ENCODE results near the gene TPSG1.
A peak's percentile ranks its signal among the peaks of the same experiment; 100 is the strongest.
"Not testable (repeated sequence)": the region's sequence is repeated elsewhere in the genome, so short reads cannot be mapped to it uniquely, and the experiment has no call there.

Gene TPSG1

DNA sequence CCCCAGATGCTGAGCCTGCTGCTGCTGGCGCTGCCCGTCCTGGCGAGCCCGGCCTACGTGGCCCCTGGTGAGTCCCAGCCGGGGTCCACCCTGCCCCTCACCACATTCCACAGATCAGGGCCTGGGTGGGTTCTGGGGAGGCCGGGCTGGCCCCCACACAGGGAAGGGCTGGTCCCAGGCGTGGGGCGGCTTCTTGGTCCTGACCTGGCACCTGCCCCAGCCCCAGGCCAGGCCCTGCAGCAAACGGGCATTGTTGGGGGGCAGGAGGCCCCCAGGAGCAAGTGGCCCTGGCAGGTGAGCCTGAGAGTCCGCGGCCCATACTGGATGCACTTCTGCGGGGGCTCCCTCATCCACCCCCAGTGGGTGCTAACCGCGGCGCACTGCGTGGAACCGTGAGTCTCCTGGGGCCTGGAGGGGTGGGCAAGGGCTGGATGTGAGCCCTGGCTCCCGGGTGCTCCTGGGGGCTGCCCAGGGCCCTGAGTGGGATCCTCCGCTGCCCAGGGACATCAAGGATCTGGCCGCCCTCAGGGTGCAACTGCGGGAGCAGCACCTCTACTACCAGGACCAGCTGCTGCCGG is 31.3 kb upstream of the TPSG1 start:
- DNase-seq, result not testable (repeated sequence)

DNA sequence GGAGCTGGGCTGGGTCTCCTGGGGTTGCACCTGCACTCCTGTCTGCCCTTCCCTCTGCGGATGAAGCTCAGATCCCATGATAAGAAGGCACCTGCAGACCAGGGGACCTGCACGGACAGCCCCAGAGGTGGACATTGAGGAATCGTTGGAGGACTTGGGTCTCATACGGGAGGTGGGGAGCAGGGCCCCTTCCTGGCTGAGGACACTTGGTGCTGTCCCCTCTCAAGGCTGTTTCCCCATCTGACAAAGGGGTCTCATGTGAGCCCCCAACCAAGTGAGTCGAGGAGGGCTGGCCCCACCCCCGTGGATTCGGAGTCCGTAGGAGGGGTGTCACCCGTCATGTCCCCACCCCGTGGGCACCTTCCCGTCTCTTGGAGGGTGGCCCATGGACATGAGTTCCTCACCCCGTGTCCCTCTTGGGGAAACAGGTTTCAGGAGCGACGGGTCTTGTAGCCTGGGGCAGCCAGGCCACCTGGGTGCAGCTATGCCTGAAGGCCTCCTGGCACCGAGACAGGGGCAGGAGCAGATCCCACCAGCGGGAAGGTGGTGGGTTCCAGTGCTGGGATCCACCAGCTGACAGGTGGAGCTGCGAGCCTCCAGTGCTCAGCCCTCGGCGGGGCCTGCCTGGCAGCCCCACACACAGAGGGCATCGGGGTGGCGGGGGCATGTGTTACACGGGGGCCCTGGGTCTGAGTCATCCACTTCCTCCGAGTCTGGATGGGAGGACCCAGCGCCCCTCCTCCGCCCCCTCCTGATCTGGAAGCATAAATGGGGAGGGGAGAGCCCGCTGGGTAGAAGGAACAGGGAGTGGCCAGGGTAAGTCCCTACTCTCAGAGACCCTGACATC is 30.4 kb upstream of the TPSG1 start, which contains the start of gene TPSD1:
TPSD1 (plus strand) TSS at position 794 of the 847 bp plus-strand sequence. CDS start 212 bp downstream, outside the sequence.
- DNase-seq, result not testable (repeated sequence)

DNA sequence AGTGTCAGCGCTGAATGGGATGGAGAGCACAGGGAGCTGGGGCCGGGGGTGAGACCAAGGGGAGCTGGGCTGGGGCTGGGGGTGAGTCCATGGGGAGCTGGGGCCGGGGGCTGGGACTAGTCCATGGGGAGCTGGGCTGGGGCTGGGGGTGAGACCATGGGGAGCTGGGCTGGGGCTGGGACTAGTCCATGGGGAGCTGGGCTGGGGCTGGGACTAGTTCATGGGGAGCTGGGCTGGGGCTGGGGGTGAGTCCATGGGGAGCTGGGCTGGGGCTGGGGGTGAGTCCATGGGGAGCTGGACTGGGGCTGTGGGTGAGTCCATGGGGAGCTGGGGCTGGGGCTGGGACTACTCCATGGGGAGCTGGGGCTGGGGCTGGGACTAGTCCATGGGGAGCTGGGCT is 29.8 kb upstream of the TPSG1 start:
- not testable (repeated sequence) for DNase-seq

DNA sequence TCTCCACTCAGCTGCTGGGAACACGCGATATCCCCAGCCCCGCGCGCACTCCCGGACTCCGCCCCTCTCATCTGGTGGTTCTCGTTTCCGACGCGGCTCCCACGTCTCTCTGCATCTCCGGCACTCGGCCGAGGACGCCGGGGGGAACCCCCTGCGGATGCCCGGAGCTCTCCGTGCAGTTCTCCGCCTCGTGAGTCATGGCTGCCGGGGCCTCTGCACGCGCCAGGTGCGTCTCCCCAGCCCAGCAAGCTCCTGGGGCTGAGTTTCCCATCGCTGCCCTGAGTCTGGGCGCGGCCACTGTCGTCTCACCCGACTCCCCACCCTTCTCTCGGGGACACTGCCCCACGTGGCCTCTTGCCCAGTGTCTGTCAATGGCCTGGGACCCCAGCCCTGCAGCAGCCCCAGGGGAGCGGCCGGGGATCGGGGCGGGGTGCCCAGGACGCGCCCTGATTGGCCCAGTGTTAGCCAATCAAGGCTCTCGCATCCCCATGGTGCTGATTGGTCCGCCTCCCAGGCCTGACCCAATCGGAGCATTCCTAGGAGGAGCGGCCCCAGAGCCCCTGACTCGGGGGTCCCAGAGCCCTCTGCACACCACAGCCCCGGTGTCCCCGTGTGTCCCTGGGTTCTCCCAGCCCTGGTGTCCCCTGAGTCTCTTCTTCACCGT is 28.8 kb upstream of the TPSG1 start:
- DNase-seq, result not testable (repeated sequence)

DNA sequence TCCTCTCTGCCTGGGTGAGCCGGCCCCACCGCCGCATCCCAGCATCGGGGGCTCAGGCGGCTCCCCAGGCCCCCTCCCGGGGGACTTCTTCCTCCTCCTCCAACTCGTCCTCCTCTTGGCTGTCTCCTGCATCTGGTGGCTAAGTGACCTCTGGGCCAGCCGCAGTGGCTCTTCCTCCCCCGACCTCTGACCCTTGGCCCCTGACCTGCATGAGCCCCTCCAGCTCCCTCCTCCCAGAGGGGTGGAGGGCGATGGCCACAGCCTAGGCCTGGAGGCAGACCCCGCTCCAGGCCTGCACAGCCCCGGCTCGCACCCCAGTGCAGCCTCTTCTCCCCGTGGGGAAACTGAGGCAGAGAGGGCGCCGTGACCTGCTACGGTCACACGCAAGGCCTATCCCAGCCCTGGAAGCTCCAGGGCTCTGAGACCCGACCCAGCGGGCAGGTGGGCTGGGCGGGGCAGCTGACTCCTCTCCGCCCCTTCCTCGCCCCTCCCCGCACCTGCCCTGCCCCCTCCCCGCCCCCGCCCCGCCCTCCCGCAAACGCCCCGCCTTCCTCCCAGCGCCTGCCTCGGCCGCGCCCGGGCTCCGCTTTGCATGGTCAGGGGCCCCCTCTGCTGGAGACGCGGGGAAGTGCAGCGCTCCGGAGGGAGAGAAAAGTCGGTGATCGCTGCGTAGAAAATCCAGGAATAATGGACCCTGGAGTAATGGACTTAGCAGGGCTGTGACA is 24.1 kb upstream of the TPSG1 start:
- DNase-seq, result not testable (repeated sequence)

DNA sequence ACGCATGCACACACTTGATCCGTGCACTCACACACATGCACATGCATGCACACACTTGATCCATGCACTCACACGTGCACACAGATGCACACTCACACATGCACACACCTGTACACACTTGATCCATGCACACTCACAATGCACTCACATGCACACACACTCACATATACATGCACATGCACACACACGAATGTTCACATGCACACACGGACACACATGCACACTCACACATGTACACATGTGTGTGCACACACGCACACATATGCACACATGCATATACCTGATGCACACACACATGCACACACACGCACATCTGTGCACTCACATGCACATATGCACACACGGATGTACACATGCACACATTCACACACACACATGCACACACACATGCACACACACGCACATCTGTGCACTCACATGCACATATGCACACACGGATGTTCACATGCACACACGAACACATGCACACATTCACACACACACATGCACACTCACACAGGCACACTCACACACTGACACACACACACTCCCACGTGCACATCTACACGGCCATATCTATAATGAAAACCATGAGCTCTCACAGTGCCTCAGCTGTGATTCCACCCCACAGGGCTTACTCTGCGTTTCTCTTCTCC is 23.0 kb upstream of the TPSG1 start:
- not testable (repeated sequence) for DNase-seq

DNA sequence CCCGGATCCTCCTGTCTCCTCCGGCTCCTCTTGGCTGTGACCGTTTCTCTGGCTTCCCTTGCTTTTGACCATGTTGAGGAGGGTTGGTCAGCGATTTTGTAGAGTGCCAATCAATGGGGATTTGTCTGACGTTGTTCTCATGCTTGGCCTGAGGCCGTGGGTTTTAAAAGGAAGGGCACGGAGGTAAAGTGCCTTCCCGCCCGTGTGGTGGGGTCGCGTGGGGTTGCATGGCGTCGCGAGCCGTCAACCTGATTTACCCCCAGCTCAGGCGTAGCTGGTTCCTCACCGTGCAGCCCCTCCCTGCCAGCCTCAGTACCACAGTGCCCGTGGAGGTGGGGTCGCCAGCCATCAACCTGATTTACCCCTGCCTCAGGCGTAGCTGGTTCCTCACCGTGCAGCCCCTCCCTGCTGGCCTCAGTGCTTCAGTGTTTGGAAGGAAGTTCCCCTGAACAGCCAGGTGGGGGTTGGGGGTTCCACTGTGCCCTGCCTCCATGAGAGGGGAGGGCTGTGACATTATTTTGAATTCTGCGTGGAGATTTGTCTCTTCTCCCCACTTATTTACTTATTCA is 20.5 kb upstream of the TPSG1 start:
- DNase-seq, result peak; percentile 46

DNA sequence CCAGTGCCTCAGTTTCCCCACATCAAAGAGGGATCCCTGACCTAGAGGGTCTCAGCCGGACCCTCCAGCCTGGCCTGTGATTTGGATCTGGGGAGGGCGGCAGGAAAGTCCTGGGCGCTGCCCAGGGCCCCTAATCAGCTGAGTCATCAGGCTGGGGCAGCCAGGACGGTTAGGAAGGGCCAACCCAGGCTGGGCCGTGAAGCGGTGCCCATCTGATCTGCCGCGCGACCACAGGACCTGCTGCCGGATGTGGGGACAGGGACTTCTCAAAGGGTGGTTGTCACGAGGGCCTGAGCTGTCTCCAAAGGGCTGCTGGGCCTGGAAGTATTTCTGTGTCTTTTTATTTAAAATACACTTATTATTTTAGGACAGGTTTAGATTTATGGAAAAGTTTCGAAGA is 19.8 kb upstream of the TPSG1 start:
- peak; percentile 49 for DNase-seq

DNA sequence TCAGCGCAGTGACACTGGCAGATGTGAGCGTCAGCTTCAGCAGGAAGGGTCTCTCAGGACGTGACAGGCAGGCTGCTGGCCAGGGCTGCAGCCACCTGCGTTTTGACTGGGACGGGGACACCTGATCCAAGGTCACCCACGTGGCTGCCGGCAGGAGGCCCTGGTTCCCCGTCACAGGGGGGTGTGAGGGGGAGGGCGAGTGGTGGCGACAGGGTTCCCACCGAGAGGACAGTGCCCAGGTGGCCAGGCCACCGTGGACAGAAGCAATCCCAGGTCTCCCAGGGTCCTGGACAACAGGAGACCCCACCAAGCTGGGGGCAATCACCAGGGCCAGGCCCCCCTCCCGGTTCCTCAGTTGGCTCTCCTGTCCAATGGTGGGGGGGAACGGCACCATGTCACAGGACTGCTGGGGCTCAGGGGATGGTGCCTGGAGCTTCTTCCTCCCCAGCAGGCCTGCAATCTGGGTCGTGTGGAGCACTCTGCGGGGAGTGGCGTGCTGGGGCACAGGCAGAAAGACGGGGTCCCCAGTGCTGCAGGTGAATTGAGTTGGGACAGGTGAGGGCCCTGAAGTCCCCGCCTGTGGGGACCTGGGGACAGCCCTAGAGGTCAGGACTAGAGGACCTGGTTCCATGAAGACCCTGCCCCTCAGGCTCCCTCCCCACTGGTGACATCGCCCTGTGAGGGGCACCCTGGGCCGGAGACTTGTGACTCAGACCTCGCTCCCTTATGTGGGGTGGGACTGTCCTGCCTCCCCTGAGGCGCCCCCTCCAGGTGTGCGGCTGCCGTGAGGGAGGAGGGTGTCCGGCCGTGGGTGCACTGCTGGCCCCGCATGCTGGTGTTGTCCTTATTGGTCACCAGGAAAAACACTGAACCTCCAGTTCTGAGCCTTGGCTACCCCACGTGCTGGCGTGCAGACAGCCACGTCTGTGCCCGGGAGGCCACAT is 19.1 kb upstream of the TPSG1 start:
- not testable (repeated sequence) for DNase-seq

DNA sequence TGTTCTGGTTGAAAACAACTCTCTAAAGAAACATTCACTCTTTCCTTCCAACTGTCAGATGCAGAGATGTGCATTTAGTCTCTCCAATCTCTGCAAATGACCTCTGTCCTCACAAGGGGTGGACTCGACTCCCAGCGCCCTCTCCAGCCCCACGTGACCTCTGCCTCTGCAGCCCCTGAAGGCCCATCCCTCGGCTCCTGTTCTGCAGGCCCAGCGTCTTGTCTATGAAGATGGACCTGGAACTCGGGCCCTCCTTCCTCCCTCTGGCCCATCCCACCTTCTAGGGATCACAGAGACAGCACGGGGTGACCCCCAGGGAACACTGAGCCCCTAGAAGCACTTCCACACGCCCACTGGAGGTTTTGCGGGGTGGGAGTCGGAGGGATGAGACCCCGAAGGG is 18.3 kb upstream of the TPSG1 start:
- DNase-seq, result not testable (repeated sequence)

DNA sequence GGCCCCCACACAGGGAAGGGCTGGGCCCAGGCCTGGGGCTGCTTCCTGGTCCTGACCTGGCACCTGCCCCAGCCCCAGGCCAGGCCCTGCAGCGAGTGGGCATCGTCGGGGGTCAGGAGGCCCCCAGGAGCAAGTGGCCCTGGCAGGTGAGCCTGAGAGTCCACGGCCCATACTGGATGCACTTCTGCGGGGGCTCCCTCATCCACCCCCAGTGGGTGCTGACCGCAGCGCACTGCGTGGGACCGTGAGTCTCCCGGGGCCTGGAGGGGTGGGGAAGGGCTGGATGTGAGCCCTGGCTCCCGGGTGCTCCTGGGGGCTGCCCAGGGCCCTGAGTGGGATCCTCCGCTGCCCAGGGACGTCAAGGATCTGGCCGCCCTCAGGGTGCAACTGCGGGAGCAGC is 16.0 kb upstream of the TPSG1 start:
- not testable (repeated sequence) for DNase-seq

DNA sequence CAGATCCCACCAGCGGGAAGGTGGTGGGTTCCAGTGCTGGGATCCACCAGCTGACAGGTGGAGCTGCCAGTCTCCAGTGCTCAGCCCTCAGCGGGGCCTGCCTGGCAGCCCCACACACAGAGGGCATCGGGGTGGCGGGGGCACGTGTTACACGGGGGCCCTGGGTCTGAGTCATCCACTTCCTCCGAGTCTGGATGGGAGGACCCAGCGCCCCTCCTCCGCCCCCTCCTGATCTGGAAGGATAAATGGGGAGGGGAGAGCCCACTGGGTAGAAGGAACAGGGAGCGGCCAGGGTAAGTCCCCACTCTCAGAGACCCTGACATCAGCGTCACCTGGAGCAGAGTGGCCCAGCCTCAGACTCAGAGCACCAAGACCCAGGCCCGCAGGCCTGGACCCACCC is 15.4 kb upstream of the TPSG1 start, which contains the start of gene TPSAB1:
TPSAB1 (plus strand) TSS at position 270 of the 400 bp plus-strand sequence. CDS start 234 bp downstream, outside the sequence.
- not testable (repeated sequence) for DNase-seq

DNA sequence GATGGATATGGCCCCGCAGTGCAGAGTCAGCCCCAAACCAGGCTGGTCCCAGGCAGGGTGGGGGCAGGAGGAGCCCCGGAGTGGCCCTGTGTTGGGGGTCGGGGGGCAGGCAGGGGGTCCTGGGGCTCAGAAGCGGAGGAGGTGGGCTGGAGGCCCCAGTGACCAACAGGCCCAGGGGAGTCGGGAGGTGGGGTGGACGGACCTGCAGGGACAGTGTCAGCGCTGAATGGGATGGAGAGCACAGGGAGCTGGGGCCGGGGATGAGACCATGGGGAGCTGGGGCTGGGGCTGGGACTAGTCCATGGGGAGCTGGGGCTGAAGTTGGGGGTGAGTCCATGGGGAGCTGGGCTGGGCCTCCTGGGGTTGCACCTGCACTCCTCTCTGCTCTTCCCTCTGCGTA is 14.5 kb upstream of the TPSG1 start:
- not testable (repeated sequence) for DNase-seq

DNA sequence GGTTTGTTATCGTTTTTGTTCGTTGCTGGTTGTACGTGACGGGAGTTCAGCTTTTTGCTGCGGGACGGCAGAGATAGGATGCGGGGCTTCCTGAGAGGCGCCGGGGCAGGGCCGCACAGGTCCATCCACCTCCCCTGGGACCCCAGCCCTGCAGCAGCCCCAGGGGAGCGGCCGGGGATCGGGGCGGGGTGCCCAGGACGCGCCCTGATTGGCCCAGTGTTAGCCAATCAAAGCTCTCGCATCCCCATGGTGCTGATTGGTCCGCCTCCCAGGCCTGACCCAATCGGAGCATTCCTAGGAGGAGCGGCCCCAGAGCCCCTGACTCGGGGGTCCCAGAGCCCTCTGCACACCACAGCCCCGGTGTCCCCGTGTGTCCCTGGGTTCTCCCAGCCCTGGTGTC is 13.8 kb upstream of the TPSG1 start:
- DNase-seq, result not testable (repeated sequence)

DNA sequence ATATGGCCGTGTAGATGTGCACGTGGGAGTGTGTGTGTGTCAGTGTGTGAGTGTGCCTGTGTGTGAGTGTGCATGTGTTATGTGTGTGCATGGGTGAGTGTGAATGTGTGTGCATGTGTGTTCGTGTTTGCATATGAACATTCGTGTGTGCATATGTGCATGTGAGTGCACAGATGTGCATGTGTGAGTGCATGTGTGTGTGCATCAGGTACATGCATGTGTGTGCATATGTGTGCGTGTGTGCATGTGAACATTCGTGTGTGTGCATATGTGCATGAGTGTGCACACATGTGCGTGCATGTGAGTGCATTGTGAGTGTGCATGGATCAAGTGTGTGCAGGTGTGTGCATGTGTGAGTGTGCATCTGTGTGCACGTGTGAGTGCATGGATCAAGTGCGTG is 12.9 kb upstream of the TPSG1 start:
- no peak for DNase-seq

DNA sequence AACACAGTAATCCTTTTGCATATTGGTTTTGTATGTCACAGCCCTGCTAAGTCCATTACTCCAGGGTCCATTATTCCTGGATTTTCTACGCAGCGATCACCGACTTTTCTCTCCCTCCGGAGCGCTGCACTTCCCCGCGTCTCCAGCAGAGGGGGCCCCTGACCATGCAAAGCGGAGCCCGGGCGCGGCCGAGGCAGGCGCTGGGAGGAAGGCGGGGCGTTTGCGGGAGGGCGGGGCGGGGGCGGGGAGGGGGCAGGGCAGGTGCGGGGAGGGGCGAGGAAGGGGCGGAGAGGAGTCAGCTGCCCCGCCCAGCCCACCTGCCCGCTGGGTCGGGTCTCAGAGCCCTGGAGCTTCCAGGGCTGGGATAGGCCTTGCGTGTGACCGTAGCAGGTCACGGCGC is 11.6 kb upstream of the TPSG1 start:
- DNase-seq, result not testable (repeated sequence)

DNA sequence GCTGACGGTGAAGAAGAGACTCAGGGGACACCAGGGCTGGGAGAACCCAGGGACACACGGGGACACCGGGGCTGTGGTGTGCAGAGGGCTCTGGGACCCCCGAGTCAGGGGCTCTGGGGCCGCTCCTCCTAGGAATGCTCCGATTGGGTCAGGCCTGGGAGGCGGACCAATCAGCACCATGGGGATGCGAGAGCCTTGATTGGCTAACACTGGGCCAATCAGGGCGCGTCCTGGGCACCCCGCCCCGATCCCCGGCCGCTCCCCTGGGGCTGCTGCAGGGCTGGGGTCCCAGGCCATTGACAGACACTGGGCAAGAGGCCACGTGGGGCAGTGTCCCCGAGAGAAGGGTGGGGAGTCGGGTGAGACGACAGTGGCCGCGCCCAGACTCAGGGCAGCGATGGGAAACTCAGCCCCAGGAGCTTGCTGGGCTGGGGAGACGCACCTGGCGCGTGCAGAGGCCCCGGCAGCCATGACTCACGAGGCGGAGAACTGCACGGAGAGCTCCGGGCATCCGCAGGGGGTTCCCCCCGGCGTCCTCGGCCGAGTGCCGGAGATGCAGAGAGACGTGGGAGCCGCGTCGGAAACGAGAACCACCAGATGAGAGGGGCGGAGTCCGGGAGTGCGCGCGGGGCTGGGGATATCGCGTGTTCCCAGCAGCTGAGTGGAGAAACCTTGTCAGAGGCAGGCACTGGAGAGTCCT is 7.1 kb upstream of the TPSG1 start:
- DNase-seq, result not testable (repeated sequence)

DNA sequence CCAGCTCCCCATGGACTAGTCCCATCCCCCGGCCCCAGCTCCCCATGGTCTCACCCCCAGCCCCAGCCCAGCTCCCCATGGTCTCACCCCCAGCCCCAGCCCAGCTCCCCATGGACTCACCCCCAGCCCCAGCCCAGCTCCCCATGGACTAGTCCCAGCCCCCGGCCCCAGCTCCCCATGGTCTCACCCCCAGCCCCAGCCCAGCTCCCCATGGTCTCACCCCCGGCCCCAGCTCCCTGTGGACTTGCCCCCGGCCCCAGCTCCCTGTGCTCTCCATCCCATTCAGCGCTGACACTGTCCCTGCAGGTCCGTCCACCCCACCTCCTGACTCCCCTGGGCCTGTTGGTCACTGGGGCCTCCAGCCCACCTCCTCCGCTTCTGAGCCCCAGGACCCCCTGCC is 6.2 kb upstream of the TPSG1 start:
- DNase-seq, result not testable (repeated sequence)

DNA sequence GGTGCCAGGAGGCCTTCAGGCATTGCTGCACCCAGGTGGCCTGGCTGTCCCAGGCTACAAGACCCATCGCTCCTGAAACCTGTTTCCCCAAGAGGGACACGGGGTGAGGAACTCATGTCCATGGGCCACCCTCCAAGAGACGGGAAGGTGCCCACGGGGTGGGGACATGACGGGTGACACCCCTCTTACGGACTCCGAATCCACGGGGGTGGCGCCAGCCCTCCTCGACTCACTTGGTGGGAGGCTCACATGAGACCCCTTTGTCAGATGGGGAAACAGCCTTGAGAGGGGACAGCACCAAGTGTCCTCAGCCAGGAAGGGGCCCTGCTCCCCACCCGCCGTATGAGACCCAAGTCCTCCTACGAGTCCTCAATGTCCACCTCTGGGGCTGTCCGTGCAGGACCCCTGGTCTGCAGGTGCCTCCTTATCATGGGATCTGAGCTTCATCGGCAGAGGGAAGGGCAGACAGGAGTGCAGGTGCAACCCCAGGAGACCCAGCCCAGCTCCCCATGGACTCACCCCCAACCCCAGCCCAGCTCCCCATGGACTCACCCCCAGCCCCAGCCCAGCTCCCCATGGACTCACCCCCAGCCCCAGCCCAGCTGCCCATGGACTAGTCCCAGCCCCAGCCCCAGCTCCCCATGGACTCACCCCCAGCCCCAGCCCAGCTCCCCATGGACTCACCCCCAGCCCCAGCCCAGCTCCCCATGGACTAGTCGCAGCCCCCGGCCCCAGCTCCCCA is 5.6 kb upstream of the TPSG1 start:
- not testable (repeated sequence) for DNase-seq

All from KG1 (cell line).